Measurements from ENCODE around the gene PAWR. TPM values are rescaled to one million over a fixed set of nuclear protein-coding genes. Genes with fewer than 3 reads are reported as not detected.

Gene PAWR
- total and polyA plus RNA-seq, 7 experiments from 2014 or later, result 0.06 to 3.6 (median 2.8) TPM

DNA sequence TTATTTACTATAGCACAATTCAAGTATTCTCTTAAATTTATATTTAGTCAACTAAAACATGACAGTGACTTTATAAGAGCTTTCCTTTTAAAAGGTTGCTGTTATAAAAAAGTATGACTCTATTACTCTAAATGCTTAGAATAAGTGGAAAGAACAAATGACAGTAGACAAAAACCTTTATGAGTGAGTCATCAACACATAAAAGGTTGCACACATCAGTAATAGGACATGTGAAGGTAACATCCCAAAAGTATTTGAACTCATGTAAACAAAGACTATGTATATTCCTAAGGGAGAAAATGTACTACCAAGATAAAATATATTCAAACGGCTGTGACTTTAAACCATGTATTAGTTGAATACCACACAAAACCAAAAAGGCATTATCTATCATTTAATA lies 98.8 kb downstream of the PAWR start:
- Histone ChIP-seq H3K9me3 (ENCODE audit: control insufficient read depth in 2 of 3, low read length in 3 of 3) (no peaks in the 10 kb centered on the region), H3K27me3 (ENCODE audit: control insufficient read depth in 2 of 2, insufficient read depth in 2 of 2, low read length in 2 of 2) (no peaks in the 10 kb centered on the region), H3K36me3 (ENCODE audit: control insufficient read depth in 2 of 3, insufficient read depth in 3 of 3, low read length in 3 of 3) (no peaks in the 10 kb centered on the region), H3K27ac (ENCODE audit: low read depth, low read length) (no peak overlapping the region), H3K4me1 (ENCODE audit: control insufficient read depth in 2 of 2, insufficient read depth in 2 of 2, low read length in 2 of 2) (no peaks in the 10 kb centered on the region), H3K4me3 (ENCODE audit: low read length) (no peak overlapping the region)
- no peak overlapping the region for H3K4me3 Mint-ChIP-seq
- ATAC-seq, result no peak
- no peak for DNase-seq
- no peaks in the 10 kb centered on the region for H3K36me3 Mint-ChIP-seq
- no peak overlapping the region for H3K27ac Mint-ChIP-seq
- H3K4me1 Mint-ChIP-seq, result no peaks in the 10 kb centered on the region
- H3K27me3 Mint-ChIP-seq, result no peaks in the 10 kb centered on the region
- H3K9me3 Mint-ChIP-seq, result no peaks in the 10 kb centered on the region
- ChIA-PET CTCF (no interaction called here), POLR2A (no interaction called here)
- intact Hi-C loops (cut with micrococcal nuclease), result no loop called here

DNA sequence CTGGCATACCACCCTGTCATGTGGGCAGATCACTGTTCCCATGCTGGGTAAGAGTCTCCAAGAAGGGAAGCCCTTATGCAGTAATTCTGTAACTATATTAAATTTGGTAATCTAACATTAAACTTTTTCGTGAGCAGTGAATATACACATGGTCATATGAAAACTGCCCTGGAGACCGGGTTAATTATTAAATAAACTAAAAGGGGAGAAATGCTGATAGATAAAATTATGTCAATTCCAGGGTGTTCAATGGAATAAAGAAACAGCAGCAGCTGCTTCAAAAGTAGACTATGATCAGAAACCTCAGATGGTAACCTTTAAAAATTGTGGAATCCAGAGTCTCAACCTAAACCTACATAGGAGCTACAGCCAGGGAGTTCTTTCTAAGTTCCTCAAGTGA lies 100.0 kb downstream of the PAWR start:
- no peaks in the 10 kb centered on the region for H3K27me3 Mint-ChIP-seq
- no peak overlapping the region for H3K4me3 Mint-ChIP-seq
- no peaks in the 10 kb centered on the region for H3K36me3 Mint-ChIP-seq
- H3K27me3 ChIP-seq (ENCODE audit: control insufficient read depth in 2 of 2, insufficient read depth in 2 of 2, low read length in 2 of 2), result no peaks in the 10 kb centered on the region
- H3K27ac Mint-ChIP-seq, result no peak overlapping the region
- intact Hi-C loops (cut with micrococcal nuclease), result no loop called here
- CTCF ChIA-PET, result no interaction called here
- no peaks in the 10 kb centered on the region for H3K9me3 ChIP-seq (ENCODE audit: control insufficient read depth in 2 of 3, low read length in 3 of 3)
- no peak overlapping the region for H3K4me3 ChIP-seq (ENCODE audit: low read length)
- DNase-seq (no peak), ATAC-seq (no peak)
- H3K36me3 ChIP-seq (ENCODE audit: control insufficient read depth in 2 of 3, insufficient read depth in 3 of 3, low read length in 3 of 3), result no peaks in the 10 kb centered on the region
- H3K9me3 Mint-ChIP-seq, result no peaks in the 10 kb centered on the region
- no peaks in the 10 kb centered on the region for H3K4me1 Mint-ChIP-seq
- POLR2A ChIA-PET, result no interaction called here
- no peak overlapping the region for H3K27ac ChIP-seq (ENCODE audit: low read depth, low read length)
- no peaks in the 10 kb centered on the region for H3K4me1 ChIP-seq (ENCODE audit: control insufficient read depth in 2 of 2, insufficient read depth in 2 of 2, low read length in 2 of 2)

DNA sequence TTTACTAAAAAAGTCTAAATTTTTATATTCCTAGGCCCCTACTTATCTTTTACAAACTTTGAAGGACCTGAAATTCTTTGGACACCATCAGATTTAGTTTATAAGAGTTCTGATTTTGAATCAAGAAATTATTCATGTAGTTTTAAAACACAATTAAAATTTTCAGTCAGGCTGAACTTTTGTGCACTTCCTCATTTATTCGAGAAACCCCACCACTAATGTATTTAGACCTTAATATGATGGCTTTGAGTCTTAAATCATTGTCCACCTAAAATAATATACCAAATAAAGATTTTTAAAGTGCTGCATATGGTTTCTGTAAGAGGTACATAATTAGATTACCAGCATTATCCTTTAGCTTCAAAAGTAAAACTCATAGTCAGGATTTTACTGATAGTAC lies 103.4 kb downstream of the PAWR start:
- Histone ChIP-seq H3K4me3 (ENCODE audit: low read length) (no peak overlapping the region), H3K4me1 (ENCODE audit: control insufficient read depth in 2 of 2, insufficient read depth in 2 of 2, low read length in 2 of 2) (no peaks in the 10 kb centered on the region), H3K36me3 (ENCODE audit: control insufficient read depth in 2 of 3, insufficient read depth in 3 of 3, low read length in 3 of 3) (no peaks in the 10 kb centered on the region), H3K9me3 (ENCODE audit: control insufficient read depth in 2 of 3, low read length in 3 of 3) (no peaks in the 10 kb centered on the region), H3K27ac (ENCODE audit: low read depth, low read length) (no peak overlapping the region), H3K27me3 (ENCODE audit: control insufficient read depth in 2 of 2, insufficient read depth in 2 of 2, low read length in 2 of 2) (no peaks in the 10 kb centered on the region)
- Mint-ChIP-seq H3K9me3 (no peaks in the 10 kb centered on the region), H3K36me3 (no peaks in the 10 kb centered on the region), H3K27me3 (no peaks in the 10 kb centered on the region), H3K4me1 (no peaks in the 10 kb centered on the region), H3K27ac (no peak overlapping the region), H3K4me3 (no peak overlapping the region)
- intact Hi-C loops (cut with micrococcal nuclease), result no loop called here
- ChIA-PET POLR2A (no interaction called here), CTCF (no interaction called here)
- ATAC-seq, result no peak
- DNase-seq, result no peak

DNA sequence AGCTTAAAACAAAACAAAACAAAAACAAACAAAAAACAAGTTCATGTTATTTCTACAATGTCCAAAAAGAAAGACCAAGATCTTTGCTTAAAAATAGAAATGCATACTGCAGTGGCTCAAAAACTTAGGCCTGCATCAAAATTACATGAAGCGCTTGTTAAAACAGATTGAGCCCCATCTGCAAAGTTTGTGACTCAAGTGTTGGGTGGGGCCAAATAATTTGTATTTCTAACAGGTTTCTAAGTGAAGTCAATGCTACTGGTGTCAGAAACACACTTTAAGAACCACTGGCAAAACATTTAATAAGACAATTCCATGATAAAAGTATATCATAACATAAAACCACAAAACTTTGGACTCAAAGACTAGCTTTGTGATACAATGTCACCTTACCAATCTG lies 105.6 kb downstream of the PAWR start:
- no peaks in the 10 kb centered on the region for H3K27me3 Mint-ChIP-seq
- H3K9me3 Mint-ChIP-seq, result no peaks in the 10 kb centered on the region
- CTCF ChIA-PET, result interaction anchor here (0.5 kb wide), 1 partner anchor 31 kb away, joined by 3 read pairs; no protein-coding TSS in a partner anchor
- DNase-seq (no peak), ATAC-seq (no peak)
- H3K27me3 ChIP-seq (ENCODE audit: control insufficient read depth in 2 of 2, insufficient read depth in 2 of 2, low read length in 2 of 2), result no peaks in the 10 kb centered on the region
- H3K27ac ChIP-seq (ENCODE audit: low read depth, low read length), result no peak overlapping the region
- intact Hi-C loops (cut with micrococcal nuclease), result no loop called here
- no peaks in the 10 kb centered on the region for H3K9me3 ChIP-seq (ENCODE audit: control insufficient read depth in 2 of 3, low read length in 3 of 3)
- POLR2A ChIA-PET, result no interaction called here
- no peaks in the 10 kb centered on the region for H3K4me1 ChIP-seq (ENCODE audit: control insufficient read depth in 2 of 2, insufficient read depth in 2 of 2, low read length in 2 of 2)
- no peaks in the 10 kb centered on the region for H3K4me1 Mint-ChIP-seq
- H3K36me3 ChIP-seq (ENCODE audit: control insufficient read depth in 2 of 3, insufficient read depth in 3 of 3, low read length in 3 of 3), result no peaks in the 10 kb centered on the region
- H3K4me3 Mint-ChIP-seq, result no peak overlapping the region
- H3K4me3 ChIP-seq (ENCODE audit: low read length), result no peak overlapping the region
- H3K27ac Mint-ChIP-seq, result no peak overlapping the region
- no peaks in the 10 kb centered on the region for H3K36me3 Mint-ChIP-seq

DNA sequence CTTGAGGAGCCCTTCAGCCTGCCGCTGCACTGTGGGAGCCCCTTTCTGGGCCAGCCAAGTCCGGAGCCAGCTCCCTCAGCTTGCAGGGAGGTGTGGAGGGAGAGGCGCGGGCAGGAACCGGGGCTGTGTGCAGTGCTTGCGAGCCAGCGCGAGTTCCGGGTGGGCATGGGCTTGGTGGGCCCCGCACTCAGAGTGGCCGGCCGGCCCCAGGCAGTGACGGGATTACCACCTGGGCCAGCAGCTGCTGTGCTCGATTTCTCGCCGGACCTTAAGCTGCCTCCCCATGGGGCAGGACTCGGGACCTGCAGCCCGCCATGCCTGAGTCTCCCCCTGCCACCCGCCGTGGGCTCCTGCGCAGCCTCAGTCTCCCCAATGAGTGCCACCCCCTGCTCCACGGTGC lies 116.9 kb downstream of the PAWR start:
- H3K4me3 ChIP-seq (ENCODE audit: low read length), result no peak overlapping the region
- CTCF ChIA-PET, result no interaction called here
- no peaks in the 10 kb centered on the region for H3K36me3 ChIP-seq (ENCODE audit: control insufficient read depth in 2 of 3, insufficient read depth in 3 of 3, low read length in 3 of 3)
- Mint-ChIP-seq H3K9me3 (peaks cover 5 to 42% (median 17%) of the 10 kb centered on the region in 11 donors), H3K27me3 (no peaks in the 10 kb centered on the region), H3K4me1 (no peaks in the 10 kb centered on the region), H3K27ac (no peak overlapping the region), H3K36me3 (peaks cover 1 to 18% (median 11%) of the 10 kb centered on the region in 5 donors), H3K4me3 (no peak overlapping the region)
- H3K27ac ChIP-seq (ENCODE audit: low read depth, low read length), result no peak overlapping the region
- peaks cover 0 to 9% (median 0%) of the 10 kb centered on the region in 3 experiments for H3K9me3 ChIP-seq (ENCODE audit: control insufficient read depth in 2 of 3, low read length in 3 of 3)
- POLR2A ChIA-PET, result no interaction called here
- ATAC-seq, result no peak
- H3K4me1 ChIP-seq (ENCODE audit: control insufficient read depth in 2 of 2, insufficient read depth in 2 of 2, low read length in 2 of 2), result no peaks in the 10 kb centered on the region
- intact Hi-C loops (cut with micrococcal nuclease), result no loop called here
- no peak for DNase-seq
- no peaks in the 10 kb centered on the region for H3K27me3 ChIP-seq (ENCODE audit: control insufficient read depth in 2 of 2, insufficient read depth in 2 of 2, low read length in 2 of 2)

DNA sequence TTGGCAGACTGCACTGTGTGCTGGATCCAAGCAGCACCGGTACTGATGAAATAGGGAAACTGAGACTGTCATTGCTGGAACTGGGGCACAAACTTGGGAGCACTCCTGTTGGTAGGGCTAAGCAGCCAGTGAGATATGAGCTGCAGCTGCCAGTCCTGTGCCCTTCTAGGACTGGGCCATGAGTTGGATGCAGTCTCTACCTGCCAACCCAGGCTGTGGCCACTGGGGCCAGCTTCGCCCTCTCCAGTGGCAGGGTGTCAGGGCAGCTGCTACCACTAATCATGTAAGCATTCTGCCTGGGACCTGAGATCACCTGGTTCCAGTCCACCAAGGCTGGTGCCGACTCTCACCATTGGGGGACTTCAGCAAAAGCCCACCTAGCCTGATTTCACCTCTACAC lies 121.1 kb downstream of the PAWR start:
- no peak overlapping the region for H3K4me3 ChIP-seq (ENCODE audit: low read length)
- CTCF ChIA-PET, result no interaction called here
- peaks cover 0 to 9% (median 0%) of the 10 kb centered on the region in 3 experiments for H3K9me3 ChIP-seq (ENCODE audit: control insufficient read depth in 2 of 3, low read length in 3 of 3)
- peaks cover 3 to 36% (median 15%) of the 10 kb centered on the region in 11 donors for H3K9me3 Mint-ChIP-seq
- H3K27ac Mint-ChIP-seq, result no peak overlapping the region
- no peaks in the 10 kb centered on the region for H3K27me3 ChIP-seq (ENCODE audit: control insufficient read depth in 2 of 2, insufficient read depth in 2 of 2, low read length in 2 of 2)
- H3K27me3 Mint-ChIP-seq, result peaks cover 0 to 8% (median 0%) of the 10 kb centered on the region in 5 donors
- peaks cover 1 to 15% (median 5%) of the 10 kb centered on the region in 5 donors for H3K36me3 Mint-ChIP-seq
- ATAC-seq (no peak), DNase-seq (no peak)
- H3K36me3 ChIP-seq (ENCODE audit: control insufficient read depth in 2 of 3, insufficient read depth in 3 of 3, low read length in 3 of 3), result no peaks in the 10 kb centered on the region
- POLR2A ChIA-PET, result no interaction called here
- no peaks in the 10 kb centered on the region for H3K4me1 ChIP-seq (ENCODE audit: control insufficient read depth in 2 of 2, insufficient read depth in 2 of 2, low read length in 2 of 2)
- H3K4me1 Mint-ChIP-seq, result peaks cover 0 to 4% (median 0%) of the 10 kb centered on the region in 7 donors
- H3K27ac ChIP-seq (ENCODE audit: low read depth, low read length), result no peak overlapping the region
- H3K4me3 Mint-ChIP-seq, result no peak overlapping the region
- intact Hi-C loops (cut with micrococcal nuclease), result no loop called here

DNA sequence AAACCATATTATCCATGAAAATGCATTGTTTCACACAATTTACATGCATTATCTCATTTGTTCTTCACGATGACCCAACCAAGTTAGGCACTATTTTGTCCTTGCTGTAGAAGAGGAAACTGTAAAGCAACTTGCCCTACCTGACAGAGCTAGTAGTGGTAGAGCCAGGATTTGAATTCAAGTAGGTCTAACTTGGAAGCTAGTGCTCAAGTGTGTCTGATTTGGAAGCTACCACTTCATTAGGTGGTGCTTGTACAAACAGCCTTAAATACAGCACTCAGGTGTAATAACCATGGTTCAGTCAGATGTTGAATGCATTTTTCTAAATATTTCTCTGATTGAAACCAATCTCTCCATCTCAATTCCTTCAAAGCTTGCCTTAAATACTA lies 123.6 kb downstream of the PAWR start:
- CTCF ChIA-PET, result no interaction called here

More for the DNA sequence above, 123.6 kb downstream of the PAWR start:
- Histone ChIP-seq H3K4me3 (ENCODE audit: low read length) (no peak overlapping the region), H3K27ac (ENCODE audit: low read depth, low read length) (no peak overlapping the region), H3K36me3 (ENCODE audit: control insufficient read depth in 2 of 3, insufficient read depth in 3 of 3, low read length in 3 of 3) (no peaks in the 10 kb centered on the region), H3K27me3 (ENCODE audit: control insufficient read depth in 2 of 2, insufficient read depth in 2 of 2, low read length in 2 of 2) (no peaks in the 10 kb centered on the region), H3K4me1 (ENCODE audit: control insufficient read depth in 2 of 2, insufficient read depth in 2 of 2, low read length in 2 of 2) (no peaks in the 10 kb centered on the region), H3K9me3 (ENCODE audit: control insufficient read depth in 2 of 3, low read length in 3 of 3) (no peaks in the 10 kb centered on the region)
- H3K36me3 Mint-ChIP-seq, result no peaks in the 10 kb centered on the region
- intact Hi-C loops (cut with micrococcal nuclease), result no loop called here
- POLR2A ChIA-PET, result no interaction called here
- H3K27ac Mint-ChIP-seq, result no peak overlapping the region
- ATAC-seq (no peak), DNase-seq (no peak)
- peaks cover 0 to 8% (median 0%) of the 10 kb centered on the region in 5 donors for H3K27me3 Mint-ChIP-seq
- H3K4me3 Mint-ChIP-seq, result no peak overlapping the region
- H3K9me3 Mint-ChIP-seq, result peaks cover 0 to 15% (median 6%) of the 10 kb centered on the region in 11 donors
- H3K4me1 Mint-ChIP-seq, result peaks cover 0 to 4% (median 0%) of the 10 kb centered on the region in 7 donors

All from naive thymus-derived CD4-positive, alpha-beta T cell (primary cell).